GM12891 (cell line): ENCODE measurements around the gene C16orf74.

Source experiments
- POLR2A ChIP-seq: IDR thresholded peaks from 2 replicates; pipeline ENCODE4 v1.6.1; 2011; ENCODE audit warnings: low read depth, low read length, control low read depth
- POLR2AphosphoS5 ChIP-seq: IDR thresholded peaks from 2 replicates; pipeline ENCODE4 v1.6.1; 2011; ENCODE audit warnings: low read depth, low read length, control low read depth

GRCh38 chr16:85780281-85780680, 29.4 kb upstream of the C16orf74 start:
- TF ChIP-seq POLR2AphosphoS5 (no peak), POLR2A (no peak)
